ENCODE results near the gene ASTN1. TPM values are rescaled to one million over a fixed set of nuclear protein-coding genes. Genes with fewer than 3 reads are reported as not detected.

Gene ASTN1
- total RNA-seq, 2 experiments from 2014 or later = not detected

DNA sequence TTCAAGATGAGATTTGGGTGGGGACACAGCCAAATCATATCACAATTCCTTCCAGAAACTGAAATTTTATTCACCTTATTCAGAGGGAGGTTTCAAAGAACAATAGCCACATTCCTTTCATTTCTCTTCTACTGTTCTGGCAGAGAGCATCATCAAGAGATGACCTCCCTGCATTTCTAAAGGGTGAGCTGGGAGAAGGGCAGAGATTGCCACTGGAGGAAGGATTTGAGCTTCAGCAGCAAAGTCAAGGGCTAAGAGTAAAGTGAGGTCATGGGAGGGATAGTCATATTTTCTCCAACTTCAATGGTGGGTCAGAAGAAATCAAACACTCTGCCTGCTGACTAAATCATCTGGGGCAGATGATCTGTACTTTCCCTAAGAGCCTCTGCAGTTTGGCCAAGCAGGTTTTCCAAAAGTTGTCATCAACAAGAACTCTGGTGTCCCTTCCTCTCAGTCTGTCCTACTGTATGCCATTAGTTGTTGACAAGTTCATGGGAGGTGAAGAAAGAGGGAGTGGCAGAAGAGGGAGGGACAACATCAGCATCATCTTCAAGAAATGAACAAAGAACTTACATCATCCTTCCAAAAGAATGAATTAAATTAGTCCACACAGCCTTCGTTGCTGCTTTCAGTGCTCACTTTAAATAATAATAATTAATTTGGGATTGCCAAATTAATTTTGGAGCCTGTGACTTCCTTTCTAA, 298.3 kb downstream of the ASTN1 start:
- POLR2A ChIA-PET = no interaction called here
- no peak for TF ChIP-seq EZH2phosphoT487 (IDR thresholded peaks at IDR 0.05; ENCODE audit: borderline replicate concordance, low read depth, low read length)
- TF ChIP-seq, protein P1, sequence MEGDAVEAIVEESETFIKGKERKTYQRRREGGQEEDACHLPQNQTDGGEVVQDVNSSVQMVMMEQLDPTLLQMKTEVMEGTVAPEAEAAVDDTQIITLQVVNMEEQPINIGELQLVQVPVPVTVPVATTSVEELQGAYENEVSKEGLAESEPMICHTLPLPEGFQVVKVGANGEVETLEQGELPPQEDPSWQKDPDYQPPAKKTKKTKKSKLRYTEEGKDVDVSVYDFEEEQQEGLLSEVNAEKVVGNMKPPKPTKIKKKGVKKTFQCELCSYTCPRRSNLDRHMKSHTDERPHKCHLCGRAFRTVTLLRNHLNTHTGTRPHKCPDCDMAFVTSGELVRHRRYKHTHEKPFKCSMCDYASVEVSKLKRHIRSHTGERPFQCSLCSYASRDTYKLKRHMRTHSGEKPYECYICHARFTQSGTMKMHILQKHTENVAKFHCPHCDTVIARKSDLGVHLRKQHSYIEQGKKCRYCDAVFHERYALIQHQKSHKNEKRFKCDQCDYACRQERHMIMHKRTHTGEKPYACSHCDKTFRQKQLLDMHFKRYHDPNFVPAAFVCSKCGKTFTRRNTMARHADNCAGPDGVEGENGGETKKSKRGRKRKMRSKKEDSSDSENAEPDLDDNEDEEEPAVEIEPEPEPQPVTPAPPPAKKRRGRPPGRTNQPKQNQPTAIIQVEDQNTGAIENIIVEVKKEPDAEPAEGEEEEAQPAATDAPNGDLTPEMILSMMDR (conservative IDR thresholded peaks at IDR 0.05; ENCODE audit: low read length) = no peak
- BruUV-seq (replicated peaks) = no TSS peak
- Histone ChIP-seq H2AFZ (ENCODE audit: low read length) (no peak overlapping the region), H4K20me1 (ENCODE audit: insufficient read depth, low read length) (no peaks in the 10 kb centered on the region), H3K4me3 (ENCODE audit: low read depth, low read length, poor library complexity, severe bottlenecking) (no peak overlapping the region), H3K36me3 (ENCODE audit: insufficient read depth, low read length) (no peaks in the 10 kb centered on the region), H3K4me2 (ENCODE audit: low read length) (no peak overlapping the region), H3K27ac (ENCODE audit: low read depth, low read length, poor library complexity, severe bottlenecking) (no peak overlapping the region), H3K9me2 (ENCODE audit: insufficient read depth, low read length) (no peaks in the 10 kb centered on the region), H3K9me3 (ENCODE audit: low read length) (no peaks in the 10 kb centered on the region), H3K4me1 (ENCODE audit: insufficient read depth, low read length, poor library complexity, severe bottlenecking) (no peaks in the 10 kb centered on the region), H3K79me2 (ENCODE audit: insufficient read depth, low read depth, low read length) (no peaks in the 10 kb centered on the region)
- intact Hi-C loops (cut with micrococcal nuclease; ENCODE audit: unreplicated experiment) = no loop called here
- CTCF ChIA-PET (ENCODE audit: unreplicated experiment) = no interaction called here
- DNase-seq (ENCODE audit: low spot score) = no peak

DNA sequence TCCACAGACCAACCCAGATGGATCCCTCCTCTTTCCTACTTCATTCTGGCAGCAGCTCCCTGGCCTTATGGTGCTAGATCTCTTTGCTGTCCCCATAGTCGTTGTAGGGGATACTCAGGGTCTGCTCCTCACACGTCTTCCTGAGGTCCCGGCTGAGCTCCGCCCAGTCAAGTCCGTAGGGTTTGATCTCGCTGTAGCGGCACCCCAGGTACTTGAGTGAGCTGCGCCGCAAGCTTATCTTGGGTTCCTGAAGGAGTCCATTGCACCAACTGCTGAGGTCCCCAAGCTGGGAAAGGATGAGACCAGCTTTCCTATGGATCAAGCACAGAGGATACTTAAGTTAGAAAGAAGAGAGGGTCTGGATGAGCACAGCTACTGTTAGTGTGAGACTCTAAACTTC, 300.3 kb downstream of the ASTN1 start:
- Histone ChIP-seq H3K4me3 (ENCODE audit: low read depth, low read length, poor library complexity, severe bottlenecking) (no peak overlapping the region), H3K4me2 (ENCODE audit: low read length) (no peak overlapping the region), H3K9me3 (ENCODE audit: low read length) (no peaks in the 10 kb centered on the region), H2AFZ (ENCODE audit: low read length) (no peak overlapping the region), H3K79me2 (ENCODE audit: insufficient read depth, low read depth, low read length) (no peaks in the 10 kb centered on the region), H4K20me1 (ENCODE audit: insufficient read depth, low read length) (no peaks in the 10 kb centered on the region), H3K4me1 (ENCODE audit: insufficient read depth, low read length, poor library complexity, severe bottlenecking) (no peaks in the 10 kb centered on the region), H3K36me3 (ENCODE audit: insufficient read depth, low read length) (no peaks in the 10 kb centered on the region), H3K9me2 (ENCODE audit: insufficient read depth, low read length) (no peaks in the 10 kb centered on the region), H3K27ac (ENCODE audit: low read depth, low read length, poor library complexity, severe bottlenecking) (no peak overlapping the region)
- CTCF ChIA-PET (ENCODE audit: unreplicated experiment) = no interaction called here
- TF ChIP-seq, protein P1 (conservative IDR thresholded peaks at IDR 0.05; ENCODE audit: low read length) = no peak
- TF ChIP-seq EZH2phosphoT487 (IDR thresholded peaks at IDR 0.05; ENCODE audit: borderline replicate concordance, low read depth, low read length) = no peak
- BruUV-seq (replicated peaks) = no TSS peak
- intact Hi-C loops (cut with micrococcal nuclease; ENCODE audit: unreplicated experiment) = no loop called here
- POLR2A ChIA-PET = interaction anchor here (0.6 kb wide), 1 partner anchor 973 kb away, joined by 3 read pairs; no protein-coding TSS in a partner anchor
- no peak for DNase-seq (ENCODE audit: low spot score)

- no peaks in the 10 kb centered on the region for H4K20me1 ChIP-seq (ENCODE audit: insufficient read depth, low read length)
- no peaks in the 10 kb centered on the region for H3K4me1 ChIP-seq (ENCODE audit: insufficient read depth, low read length, poor library complexity, severe bottlenecking)
- H3K9me3 ChIP-seq (ENCODE audit: low read length) = no peaks in the 10 kb centered on the region
- H3K4me3 ChIP-seq (ENCODE audit: low read depth, low read length, poor library complexity, severe bottlenecking) = no peak overlapping the region
- TF ChIP-seq, protein P1 (conservative IDR thresholded peaks at IDR 0.05; ENCODE audit: low read length) = no peak
- no peak for TF ChIP-seq EZH2phosphoT487 (IDR thresholded peaks at IDR 0.05; ENCODE audit: borderline replicate concordance, low read depth, low read length)
- no peak for DNase-seq (ENCODE audit: low spot score)
- H2AFZ ChIP-seq (ENCODE audit: low read length) = no peak overlapping the region
- ChIA-PET CTCF (ENCODE audit: unreplicated experiment) (no interaction called here), POLR2A (no interaction called here)
- H3K79me2 ChIP-seq (ENCODE audit: insufficient read depth, low read depth, low read length) = no peaks in the 10 kb centered on the region
- no TSS peak for BruUV-seq (replicated peaks)
- intact Hi-C loops (cut with micrococcal nuclease; ENCODE audit: unreplicated experiment) = no loop called here
- no peaks in the 10 kb centered on the region for H3K9me2 ChIP-seq (ENCODE audit: insufficient read depth, low read length)
- no peak overlapping the region for H3K27ac ChIP-seq (ENCODE audit: low read depth, low read length, poor library complexity, severe bottlenecking)
- H3K36me3 ChIP-seq (ENCODE audit: insufficient read depth, low read length) = no peaks in the 10 kb centered on the region
- H3K4me2 ChIP-seq (ENCODE audit: low read length) = no peak overlapping the region
Observed at GRCh38 chr1:176863613-176864012, 300.9 kb downstream of the ASTN1 start.

All from OCI-LY7 (cell line).